HG03571 (cell line): ENCODE results near the gene ICAM1.

Experiments used
- ATAC-seq: cut with Tn5 transposase; IDR thresholded peaks from one replicate; pipeline ENCODE4 v1.9.1; 2021; ENCODE audit not compliant: unreplicated experiment

ICAM1 gene

DNA sequence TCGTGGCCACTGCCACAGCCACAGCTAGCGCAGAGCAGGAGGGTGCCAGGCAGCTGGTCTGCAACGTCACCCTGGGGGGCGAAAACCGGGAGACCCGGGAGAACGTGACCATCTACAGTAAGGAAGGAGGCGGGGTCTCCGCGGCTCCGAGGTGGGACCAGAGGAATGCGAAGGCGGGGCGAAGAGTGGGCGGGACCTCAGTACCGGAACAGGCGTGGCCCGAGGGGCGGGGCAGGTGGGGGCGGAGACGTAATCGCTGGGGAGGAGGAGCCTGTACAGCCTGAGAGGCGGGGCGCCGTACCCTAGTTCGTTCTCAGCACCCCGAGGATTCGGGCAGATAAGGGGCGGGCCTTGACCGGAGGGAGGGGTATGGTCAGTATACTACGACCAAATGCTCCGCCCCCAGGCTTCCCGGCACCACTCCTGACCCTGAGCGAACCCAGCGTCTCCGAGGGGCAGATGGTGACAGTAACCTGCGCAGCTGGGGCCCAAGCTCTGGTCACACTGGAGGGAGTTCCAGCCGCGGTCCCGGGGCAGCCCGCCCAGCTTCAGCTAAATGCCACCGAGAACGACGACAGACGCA, 21.4 kb downstream of the ICAM1 start:
- no peak for ATAC-seq

DNA sequence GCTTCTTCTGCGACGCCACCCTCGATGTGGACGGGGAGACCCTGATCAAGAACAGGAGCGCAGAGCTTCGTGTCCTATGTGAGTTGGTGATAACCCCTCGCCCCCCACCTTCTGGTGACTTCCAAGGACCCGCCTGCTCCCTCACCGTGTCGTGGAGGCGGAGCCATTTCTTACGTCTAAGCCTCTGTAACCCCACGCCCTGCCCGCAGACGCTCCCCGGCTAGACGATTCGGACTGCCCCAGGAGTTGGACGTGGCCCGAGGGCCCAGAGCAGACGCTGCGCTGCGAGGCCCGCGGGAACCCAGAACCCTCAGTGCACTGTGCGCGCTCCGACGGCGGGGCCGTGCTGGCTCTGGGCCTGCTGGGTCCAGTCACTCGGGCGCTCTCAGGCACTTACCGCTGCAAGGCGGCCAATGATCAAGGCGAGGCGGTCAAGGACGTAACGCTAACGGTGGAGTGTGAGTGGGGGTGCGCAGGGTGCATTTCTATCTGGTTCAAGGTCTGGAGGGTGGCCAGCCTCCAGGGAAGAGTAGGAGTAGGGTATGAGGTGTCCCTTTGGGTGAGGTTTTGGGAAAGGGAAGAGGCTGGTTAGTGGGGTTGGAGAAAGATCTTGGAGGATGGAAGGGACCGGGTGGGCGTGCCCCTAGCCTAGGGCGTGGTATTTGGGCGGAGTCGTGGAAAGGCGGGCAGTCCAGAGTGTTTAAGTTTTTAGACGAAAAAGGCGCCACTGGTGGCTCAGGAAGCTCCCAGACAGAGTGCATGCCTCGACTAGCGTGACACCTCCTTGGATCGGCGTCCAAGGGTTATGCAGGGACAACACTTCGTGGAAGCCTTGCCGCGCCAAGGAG, 22.1 kb downstream of the ICAM1 start:
- ATAC-seq: no peak

DNA sequence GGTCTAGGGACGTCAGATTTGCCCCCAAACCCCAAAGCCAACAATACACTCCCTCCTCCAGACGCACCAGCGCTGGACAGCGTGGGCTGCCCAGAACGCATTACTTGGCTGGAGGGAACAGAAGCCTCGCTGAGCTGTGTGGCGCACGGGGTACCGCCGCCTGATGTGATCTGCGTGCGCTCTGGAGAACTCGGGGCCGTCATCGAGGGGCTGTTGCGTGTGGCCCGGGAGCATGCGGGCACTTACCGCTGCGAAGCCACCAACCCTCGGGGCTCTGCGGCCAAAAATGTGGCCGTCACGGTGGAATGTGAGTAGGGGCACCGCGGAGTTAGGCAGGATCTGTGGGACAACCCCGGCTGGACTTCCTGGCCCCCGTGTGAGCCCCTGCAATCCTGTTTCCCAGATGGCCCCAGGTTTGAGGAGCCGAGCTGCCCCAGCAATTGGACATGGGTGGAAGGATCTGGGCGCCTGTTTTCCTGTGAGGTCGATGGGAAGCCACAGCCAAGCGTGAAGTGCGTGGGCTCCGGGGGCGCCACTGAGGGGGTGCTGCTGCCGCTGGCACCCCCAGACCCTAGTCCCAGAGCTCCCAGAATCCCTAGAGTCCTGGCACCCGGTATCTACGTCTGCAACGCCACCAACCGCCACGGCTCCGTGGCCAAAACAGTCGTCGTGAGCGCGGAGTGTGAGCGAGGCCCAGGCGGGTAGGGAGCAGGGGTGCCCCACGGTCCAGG, 22.9 kb downstream of the ICAM1 start:
- no peak for ATAC-seq

DNA sequence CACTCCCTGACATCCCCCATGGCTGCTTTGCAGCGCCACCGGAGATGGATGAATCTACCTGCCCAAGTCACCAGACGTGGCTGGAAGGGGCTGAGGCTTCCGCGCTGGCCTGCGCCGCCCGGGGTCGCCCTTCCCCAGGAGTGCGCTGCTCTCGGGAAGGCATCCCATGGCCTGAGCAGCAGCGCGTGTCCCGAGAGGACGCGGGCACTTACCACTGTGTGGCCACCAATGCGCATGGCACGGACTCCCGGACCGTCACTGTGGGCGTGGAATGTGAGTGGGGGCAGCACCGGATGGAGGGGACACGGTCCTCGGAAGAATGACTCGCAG, 23.4 kb downstream of the ICAM1 start:
- no peak for ATAC-seq

DNA sequence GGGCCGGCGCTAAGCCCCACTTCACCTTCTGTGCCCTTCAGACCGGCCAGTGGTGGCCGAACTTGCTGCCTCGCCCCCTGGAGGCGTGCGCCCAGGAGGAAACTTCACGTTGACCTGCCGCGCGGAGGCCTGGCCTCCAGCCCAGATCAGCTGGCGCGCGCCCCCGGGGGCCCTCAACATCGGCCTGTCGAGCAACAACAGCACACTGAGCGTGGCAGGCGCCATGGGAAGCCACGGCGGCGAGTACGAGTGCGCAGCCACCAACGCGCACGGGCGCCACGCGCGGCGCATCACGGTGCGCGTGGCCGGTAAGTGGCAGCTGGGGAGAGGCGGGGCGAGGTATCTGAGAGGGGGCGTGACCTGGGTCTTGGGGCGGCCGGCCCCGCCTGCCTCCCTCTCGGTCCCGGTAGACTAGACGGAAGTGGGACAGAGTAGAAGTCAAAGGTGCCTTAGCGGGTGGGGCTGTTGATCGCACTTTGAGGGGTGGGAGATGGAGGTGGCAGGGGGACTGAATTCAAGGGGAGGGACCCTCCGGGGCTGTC, 24.5 kb downstream of the ICAM1 start:
- ATAC-seq: no peak

DNA sequence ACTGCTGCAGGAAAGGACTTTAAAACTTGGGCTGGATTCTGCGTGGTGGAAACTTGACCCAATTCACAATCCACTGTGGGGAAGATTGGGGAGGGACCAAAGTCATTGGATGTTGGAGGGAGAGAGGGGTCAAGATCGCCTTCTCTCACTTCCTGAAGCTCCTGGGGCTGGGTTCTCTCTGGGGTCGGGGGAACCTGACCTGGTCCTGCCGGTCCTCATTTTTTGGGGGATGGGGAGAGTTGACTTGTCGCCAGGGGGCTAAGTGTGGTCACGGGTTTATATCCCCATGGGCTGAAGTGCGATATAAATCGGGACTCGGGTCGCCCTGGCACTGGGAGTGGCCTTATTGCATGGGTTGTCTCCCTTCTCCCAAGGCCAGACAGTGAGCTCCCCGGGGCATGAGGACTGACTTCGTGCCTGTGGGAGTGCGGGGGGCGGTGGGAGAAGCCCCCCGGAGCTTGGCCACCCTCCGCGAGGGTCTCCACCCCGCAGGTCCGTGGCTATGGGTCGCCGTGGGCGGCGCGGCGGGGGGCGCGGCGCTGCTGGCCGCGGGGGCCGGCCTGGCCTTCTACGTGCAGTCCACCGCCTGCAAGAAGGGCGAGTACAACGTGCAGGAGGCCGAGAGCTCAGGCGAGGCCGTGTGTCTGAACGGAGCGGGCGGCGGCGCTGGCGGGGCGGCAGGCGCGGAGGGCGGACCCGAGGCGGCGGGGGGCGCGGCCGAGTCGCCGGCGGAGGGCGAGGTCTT, 25.1 kb downstream of the ICAM1 start:
- ATAC-seq: no peak

DNA sequence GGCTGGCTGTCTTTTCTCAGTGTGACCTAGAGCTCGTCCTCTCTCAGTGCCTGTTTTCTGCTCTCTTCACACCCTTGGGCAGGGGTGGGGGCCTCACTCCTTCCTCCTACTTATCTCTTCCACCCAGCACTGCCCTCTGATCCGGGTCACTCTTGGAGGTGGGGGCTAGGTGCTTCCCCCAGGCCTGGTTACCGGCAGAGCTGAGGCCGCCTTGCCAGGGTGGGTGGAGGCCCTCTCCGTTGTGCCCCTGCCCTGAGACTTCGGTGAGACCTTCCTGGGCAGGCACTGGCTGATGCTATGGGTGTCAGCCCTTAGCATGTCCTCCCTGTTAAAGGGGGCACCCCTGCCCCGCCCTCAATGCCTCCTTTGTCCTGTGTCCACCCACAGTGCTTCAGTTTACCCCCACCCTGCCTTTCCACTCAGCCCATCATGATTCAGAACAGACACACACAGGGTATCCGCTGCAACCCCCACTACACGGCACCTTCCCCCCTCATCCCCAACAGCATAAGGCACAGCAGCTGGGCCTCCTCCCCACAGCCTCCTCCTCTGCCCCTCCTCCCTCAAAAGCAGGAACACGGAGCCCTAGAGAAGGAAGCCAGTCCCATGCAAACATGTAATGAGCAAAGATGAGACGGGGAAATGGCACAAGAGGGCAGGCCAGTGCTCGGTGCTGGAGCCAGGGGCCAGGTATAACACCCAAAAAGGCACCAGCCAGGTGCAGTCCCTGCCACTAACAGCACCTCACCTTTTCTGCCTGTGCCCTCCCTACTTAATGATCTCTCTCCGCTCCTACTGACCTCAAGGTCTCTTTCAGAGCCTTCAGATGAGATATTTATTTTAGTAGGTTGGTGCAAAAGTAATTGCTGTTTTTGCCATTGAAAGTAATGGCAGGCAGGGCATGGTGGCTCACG, 28.9 kb downstream of the ICAM1 start:
- ATAC-seq: no peak

DNA sequence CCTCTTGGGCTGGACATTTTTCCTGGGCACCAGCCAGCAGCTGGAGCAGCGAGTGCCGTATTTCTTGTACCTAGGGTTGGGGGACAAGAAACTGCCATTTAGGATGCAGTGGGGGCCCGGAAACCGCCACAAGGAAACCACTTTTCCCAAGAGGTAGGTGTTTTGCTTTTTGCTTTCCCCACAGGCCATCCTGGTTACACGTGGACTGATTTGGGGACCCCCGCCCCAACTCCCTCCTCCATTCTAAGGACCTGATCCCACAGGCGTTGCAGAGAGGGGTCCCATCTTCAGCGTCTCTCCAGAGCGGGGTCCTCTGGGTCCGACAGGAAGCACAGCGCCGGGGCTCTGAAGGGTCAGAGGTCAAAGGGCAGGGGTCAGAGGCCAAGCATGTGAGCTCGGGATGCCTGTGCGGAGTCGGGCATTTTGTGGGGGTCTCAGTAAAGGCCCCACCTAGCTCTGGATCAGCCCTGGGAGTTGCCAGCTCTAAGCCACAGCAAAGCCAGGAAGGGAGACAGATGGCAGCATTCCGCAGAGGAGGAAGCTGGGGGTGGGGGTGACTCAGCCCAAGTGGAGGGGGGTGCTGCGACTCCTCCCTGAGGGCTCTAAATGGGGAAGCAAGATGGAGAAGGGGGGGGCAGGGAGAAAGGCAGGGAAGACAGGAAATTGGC, 34.4 kb downstream of the ICAM1 start:
- no peak for ATAC-seq

DNA sequence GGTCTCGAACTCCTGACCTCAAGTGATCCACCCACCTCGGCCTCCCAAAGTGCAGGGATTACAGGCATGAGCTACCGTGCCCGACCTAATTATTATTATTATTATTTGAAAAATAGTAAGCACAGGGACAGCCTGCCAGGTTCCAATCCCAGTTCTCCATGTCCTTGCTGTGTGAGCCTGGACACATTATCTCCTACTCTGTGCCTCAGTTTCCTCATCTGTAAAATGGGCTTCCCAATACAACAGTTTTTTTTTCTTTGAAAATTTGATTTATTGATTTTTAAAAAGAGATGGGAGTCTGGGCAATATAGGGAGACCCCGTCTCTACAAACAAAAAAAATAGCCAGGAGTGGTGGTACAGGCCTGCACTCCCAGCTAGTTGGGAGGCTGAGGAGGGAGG, 35.4 kb downstream of the ICAM1 start:
- ATAC-seq: no peak

DNA sequence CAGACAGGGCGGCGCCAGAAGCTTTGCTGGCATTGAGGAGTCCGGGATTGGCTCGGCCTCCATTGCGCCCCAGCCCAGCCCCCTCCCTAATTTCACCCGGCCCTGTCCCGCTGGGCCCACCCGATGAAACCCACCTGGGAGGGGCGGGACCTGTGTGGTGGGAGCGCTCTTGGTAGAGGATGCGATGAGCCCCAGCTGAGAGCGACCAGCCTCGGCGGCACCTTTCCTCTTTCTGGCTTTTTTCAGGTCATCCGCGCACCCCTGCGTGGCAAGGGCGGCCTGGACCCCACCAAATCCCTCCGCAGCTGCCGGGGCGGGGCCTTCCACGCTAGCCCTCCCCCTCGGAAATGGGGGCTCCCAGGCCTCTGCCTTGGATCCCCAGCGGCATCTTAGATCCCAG, 38.5 kb downstream of the ICAM1 start, which contains the start of gene ZGLP1:
Gene ZGLP1, minus strand, starts transcription at position 393 of the 400 bp plus-strand sequence.
- no peak for ATAC-seq

DNA sequence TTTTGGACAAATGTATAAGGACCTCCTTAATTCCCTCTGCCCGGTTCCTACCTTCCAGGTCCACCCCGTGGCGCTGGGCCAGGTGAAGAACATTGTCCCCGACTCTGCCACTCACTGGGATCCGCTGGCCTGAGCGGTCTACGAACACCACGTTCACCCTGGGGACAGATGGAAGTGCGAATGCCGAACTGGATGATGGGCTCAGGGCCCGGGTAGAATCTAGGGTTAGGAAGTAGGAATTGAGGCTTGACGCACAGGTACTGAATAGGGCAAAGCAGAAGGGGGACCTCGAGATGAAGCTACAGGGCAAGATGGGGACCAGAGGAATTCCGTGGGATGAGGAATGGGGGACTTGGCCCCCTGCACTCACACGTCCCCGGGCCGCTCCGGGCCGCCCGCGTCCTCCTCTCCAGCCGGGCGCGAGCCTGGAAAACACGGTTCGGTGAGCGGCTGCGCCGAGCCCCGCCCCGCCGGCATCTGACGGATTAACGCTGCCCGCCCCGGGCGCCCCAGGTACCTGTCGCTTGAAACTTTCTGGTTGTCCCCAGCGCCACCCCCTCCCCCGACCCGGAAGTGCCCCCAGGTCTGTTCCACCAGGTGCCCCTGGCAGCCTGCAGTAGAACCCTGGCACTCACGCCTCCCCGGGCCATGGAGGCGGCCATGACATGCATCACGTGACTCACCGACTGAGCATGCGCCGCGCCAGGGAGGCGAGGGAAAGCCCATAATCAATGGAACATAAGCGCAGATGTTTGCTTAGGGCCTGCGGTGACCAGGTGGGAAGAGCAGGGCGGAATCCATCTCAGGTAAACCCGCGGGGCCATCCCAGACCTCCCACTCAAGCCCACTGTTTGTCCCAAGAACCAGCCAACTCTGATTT, 44.7 kb downstream of the ICAM1 start, which contains the start of gene FDX2:
Gene FDX2, minus strand, starts transcription at position 681 of the 880 bp plus-strand sequence. Its CDS starts 19 bp downstream, at position 662.
- ATAC-seq: peak; percentile 68

DNA sequence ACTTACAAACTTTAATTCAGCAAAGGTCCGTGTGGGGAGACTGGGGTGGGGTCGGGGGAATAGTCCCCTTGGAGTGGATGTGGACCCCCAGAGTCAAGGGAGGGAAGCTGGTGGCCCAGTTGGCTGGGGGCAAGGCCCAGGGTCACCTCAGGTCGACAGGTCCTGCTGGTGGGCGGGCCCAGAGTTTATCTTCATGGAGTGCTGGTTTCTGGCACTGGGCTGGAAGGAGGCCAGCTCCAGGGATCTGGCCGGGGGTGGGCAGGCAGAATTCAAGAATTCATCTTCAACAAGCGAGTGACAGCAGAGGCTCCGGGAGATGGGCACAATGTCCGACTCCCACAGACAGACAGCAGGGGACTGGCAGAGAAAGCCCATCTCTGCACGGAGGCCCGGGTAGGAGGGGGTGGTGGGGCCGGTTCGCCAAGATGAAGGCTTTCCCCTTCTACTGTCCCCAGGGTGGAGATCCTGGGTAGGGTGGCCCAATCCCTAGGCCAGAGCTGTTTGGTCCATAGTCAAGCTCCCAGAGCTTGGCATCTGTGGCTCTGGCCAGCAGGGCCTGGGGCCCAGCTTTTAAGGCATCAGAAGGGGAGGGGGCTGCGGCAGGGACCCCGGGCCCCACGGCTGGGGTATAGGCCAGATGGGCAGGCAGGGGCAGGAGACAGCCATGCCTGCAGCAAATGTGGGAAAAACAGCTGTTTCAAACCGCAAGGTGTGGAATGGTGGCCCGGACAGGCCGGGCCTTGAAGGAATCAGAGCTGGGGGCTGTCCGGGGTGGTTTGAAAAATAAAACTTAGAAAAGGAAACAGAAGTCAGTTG, 45.5 kb downstream of the ICAM1 start:
- no peak for ATAC-seq

DNA sequence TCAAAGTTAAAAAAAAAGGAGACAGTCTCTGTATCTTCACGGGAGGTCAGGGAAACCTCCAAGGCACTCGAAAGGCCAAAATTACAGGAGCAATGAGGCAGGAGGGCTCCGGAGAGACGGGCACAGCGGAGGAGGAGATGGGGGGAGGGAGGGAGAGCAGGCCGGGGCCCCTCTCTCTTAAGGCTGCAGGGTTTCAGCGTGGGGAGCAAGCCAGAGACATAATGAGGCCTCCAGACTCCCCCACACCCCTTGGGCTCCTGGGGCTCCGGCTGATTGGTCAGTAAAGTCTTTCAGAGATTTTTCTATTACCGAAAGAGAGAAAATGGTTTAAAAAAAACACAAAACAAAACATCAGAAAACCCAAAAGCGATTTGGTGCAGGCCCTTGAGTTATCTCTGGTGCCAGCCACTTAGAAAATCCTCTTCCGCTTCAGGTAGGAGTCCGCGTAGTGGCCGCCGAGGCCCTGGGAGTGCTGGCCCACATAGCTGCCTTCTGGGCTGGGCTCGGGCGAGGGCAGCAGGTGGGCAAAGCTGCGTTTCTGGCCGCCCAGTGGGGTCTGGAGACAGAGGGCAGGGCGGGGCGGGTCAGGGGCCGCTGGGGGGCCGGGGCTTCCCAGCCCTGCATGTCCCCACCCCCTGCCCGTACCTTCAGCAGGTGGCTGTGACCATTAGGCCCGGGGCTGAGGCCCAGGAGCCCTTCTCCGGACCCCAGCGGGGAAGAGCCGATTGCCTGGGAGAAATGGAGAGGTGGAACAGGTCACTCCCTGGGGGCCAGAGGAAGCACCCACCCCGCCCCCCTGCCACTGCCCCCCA, 46.3 kb downstream of the ICAM1 start:
- ATAC-seq: no peak

DNA sequence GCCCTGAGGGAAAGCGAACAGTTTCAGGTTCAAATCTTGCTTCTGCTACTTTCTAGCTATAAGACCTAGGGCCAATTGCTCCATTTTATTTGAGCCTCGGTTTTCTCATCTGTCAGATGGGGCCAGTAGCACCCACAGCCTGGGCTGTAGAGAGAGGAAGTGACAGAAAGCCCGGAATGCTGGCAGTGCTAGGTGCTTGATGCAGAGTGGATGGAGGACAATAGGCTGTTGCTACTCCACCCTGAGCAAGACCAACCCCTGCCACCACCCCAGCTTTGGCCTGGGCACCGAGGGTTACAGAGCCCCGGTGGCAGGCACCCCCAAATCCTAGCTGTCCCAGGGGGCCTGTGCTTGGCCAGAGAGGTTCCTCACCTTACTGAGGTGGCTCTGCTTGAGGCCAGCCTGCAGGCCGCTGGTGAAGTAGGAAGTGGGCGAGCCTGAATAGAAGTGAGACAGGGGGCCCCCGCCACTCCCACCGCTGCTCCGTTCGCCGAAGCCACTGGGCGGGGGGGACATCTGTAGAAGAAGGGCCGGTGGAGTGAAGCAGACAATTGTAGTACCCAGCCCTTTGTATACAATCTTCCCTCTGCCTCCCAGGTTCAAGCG, 47.0 kb downstream of the ICAM1 start:
- no peak for ATAC-seq

DNA sequence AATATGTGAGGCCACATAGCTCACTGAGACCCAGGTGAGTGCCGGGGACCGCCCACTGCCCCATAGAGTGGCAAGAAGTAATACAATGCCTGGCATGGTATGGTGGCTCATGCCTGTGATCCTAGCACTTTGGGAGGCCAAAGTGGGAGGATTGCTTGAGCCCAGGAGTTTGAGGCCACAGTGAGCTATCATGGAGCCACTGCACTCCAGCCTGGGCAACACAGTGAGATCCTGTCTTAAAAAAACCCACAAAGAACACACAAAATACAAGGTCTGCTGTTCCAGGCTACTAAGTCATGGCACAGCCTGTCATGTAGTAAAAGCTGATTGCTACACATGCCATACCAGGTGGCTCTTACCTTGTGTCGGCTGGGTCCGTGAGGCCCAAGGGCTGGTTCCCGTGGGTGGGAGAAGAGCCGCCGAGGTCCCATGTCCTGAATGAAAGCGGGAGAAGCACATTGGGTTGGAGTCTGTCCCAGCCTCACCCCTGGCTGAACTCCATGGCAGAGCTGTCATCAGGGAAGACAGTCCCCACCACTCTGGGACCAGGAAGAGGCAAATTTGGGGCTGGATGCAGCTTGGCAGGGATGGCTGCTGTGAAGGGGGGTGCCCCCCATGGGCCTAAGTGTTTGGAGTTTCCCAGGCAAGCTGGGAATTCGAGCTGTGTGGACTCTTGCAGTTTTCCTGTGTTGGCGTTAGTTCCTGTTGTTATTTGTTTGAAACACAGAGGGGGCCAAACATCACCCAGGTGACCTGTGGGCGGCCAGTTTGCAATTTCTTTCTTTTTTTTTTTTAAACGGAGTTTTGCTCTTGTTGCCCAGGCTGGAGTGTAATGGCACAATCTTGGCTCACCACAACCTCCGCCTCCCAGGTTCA, 48.1 kb downstream of the ICAM1 start:
- ATAC-seq: no peak
